Neural progenitor cell (in vitro differentiated cells): ENCODE measurements around the gene MACROD2.

Source experiments
- CTCF ChIP-seq: fragments of 200-600 bp; sonication (generic); IDR thresholded peaks from 2 replicates; pipeline ENCODE4 v1.5.1; 2017; ENCODE audit warnings: antibody characterized with exemption, mild to moderate bottlenecking
- EZH2 ChIP-seq: fragments of 200-600 bp; sonication (generic); IDR thresholded peaks from 2 replicates; pipeline ENCODE4 v1.6.1; 2017; ENCODE audit warnings: antibody characterized with exemption, mild to moderate bottlenecking, moderate library complexity
- EZH2phosphoT487 ChIP-seq: fragments of 200-600 bp; sonication (generic); IDR thresholded peaks from 2 replicates; pipeline ENCODE4 v1.6.1; 2017; ENCODE audit warnings: antibody characterized with exemption

- TF ChIP-seq CTCF, result no peak
- no peak for TF ChIP-seq EZH2
- TF ChIP-seq EZH2phosphoT487, result no peak
Observed at GRCh38 chr20:15333170-15333569, 1337.9 kb downstream of the MACROD2 start.
